ENCODE results near the gene TEAD4.

Gene TEAD4

DNA sequence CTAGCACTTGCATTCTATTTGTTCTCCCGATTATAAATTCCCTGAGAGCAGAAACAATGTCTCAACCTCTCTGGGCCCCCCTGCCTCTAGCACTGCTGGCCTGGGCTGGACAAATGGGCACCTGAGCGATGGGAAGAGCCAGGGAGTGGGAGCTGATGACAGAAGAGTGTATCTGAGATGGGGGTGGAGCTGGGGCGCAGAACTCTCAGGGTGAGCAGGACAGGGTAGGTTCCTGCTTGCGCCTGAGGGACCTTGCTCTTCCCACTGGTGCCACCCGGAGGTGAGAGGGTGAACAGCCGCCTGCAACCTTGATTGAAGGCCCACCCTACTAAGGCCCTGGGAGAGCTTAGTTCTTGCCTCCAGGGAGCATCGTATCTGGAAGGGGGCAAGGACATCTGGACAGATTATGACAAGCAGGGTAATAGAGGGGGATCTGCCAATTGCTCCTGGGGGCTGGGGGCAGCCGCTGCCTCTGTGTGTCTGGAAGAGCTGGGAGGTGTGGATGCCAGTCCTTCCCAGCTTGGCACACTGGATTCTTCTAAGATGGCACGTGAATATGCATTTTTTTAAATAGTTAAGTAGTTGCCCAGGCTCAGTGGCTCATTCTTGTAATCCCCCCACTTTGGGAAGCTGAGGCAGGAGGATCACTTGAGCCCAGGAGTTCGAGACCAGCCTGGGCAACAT is 75.0 kb downstream of the TEAD4 start:
- DNase-seq = peak; percentile 23 to 55

- no peak for DNase-seq
Observed at GRCh38 chr12:3035171-3035570, 76.0 kb downstream of the TEAD4 start.

GRCh38 chr12:3035815-3036702 is 76.9 kb downstream of the TEAD4 start:
- DNase-seq = no peak

GRCh38 chr12:3036901-3037600 is 77.9 kb downstream of the TEAD4 start:
- DNase-seq = no peak

DNA sequence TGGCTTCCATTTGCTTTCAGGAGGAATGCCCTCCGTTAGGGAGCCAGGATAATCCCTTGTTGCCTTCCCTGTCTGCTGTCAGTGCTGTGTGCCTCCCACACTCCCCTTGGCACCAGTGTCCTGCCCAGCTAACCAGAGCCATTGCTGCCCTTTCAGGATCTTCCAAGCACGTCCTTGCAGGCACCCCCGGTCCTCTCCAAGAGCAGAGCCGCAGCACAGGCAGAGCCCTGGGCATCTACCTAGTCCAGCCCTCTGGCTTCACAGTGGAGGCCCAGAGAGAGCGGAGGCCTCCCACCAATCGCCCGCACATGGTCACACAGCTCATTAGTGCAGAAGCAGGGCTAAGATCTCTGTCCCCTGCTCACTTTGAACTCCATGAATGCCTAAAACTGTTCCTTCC is 79.0 kb downstream of the TEAD4 start:
- no peak for DNase-seq

DNA sequence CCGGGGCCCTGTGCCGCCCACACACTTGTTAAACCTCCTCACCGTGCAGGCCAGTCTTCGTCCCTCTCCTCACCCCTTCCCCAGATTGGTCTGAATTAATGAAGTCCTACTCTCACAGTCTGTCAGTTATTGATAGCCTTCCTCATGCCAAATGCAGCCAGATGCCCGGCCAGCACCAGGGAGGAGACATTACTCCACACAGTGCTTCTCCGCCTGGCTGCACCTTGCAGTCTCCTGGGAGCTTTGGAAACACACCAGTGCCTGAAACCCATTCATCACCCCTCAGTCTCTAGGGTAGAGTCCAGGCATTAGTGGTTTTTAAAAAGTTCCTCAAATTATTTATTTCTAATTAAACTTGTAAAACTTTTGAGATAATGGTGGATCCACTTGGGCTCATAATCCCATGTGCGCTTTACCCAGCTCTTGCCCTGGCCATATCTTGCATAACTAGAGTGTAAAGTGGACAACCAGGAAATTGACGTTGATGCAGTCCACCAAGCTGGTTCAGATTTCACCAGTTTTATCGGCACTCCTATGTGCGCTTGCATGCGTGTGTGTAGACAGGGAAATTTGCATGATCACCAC is 79.8 kb downstream of the TEAD4 start:
- DNase-seq = no peak

DNA sequence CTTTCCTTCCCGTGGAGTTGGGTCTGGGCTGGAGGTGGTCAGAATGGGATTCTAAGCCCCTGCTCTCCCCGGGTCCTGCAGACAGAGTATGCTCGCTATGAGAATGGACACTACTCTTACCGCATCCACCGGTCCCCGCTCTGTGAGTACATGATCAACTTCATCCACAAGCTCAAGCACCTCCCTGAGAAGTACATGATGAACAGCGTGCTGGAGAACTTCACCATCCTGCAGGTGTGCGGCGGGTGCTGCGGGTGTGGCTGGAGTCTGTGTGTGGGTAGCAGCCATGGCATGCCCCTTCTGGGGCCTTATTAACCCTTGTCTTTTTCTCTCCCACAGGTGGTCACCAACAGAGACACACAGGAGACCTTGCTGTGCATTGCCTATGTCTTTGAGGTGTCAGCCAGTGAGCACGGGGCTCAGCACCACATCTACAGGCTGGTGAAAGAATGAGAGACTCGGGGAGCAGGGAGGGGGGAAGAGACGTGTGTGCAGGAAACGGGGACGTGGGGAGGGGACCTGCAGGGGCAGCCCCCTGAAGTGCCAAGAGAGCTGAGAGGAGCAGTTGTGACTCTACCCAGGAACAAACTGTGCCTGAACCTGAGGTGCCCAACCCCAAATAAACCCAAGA is 80.9 kb downstream of the TEAD4 start:
- DNase-seq = no peak

- no peak for DNase-seq
Observed at GRCh38 chr12:3040663-3041544, 81.7 kb downstream of the TEAD4 start.

DNA sequence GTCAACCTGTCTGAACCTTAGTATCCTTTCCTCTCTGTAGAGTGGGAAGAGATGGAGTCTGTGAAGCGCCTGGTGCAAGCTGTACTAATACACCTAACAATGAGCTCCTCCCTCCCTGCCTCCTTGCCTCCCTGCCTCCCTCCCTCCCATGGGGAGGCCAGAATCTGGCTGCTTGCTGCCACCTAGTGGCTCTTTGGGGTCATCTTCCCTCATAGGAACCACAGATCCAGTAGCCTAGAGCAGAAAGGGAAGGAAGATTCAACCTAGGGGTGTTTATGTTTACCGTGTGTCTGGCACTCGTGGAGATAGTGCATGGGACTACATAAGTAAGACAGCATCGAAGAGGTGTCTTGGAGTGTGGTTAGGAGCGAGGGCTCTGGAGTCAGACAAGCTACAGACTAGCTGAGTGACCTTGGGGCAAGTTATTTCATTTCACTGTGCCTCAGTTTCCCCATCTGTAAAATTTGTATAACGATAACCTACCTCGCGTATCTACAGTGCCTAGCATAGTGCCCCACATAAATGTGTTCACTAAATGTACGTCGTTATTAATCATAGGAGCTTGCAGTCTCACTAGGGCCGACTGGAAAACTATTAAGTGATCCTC is 82.5 kb downstream of the TEAD4 start:
- peak; percentile 58 to 88 for DNase-seq

- DNase-seq = no peak
Observed at GRCh38 chr12:3042394-3042793, 83.2 kb downstream of the TEAD4 start.

DNA sequence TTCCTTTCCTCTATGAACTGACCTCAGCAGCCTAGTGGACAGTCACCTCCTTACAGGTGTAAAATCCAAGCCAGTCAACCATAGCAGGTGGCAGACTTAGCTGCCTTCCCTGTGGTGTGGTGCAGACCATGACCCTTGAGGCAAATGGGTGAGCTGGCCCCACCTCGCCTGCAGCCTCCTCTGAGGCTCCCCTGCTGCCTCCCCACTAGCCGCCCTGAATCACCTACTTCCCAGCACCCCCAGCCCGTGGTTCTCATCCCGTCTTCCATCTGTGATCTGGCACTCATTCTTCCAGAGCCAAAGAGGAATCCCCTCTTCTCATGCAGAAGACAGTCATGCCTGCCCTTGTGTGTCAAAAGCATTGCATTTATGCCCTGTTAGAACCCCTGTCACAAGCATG is 83.6 kb downstream of the TEAD4 start:
- DNase-seq = no peak

DNA sequence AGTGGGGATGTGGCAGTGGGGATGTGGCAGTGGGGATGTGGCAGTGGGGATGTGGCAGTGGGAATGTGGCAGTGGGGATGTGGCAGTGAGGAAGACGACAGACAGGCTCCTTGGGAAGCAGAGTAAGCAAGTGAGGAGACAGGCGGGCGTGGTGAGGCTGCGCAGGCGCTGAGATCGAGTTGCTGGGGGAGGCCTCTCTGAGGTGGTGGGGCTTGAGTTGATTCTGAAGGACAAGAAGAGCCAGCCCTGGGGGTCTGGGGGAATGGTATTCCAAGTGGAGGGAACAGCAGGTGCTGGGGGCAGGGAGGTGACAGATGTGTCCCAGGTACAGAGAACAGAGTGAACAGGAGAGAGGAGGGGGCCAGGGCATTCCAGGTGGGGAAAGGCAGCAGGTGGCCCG is 84.2 kb downstream of the TEAD4 start:
- no peak for DNase-seq

DNA sequence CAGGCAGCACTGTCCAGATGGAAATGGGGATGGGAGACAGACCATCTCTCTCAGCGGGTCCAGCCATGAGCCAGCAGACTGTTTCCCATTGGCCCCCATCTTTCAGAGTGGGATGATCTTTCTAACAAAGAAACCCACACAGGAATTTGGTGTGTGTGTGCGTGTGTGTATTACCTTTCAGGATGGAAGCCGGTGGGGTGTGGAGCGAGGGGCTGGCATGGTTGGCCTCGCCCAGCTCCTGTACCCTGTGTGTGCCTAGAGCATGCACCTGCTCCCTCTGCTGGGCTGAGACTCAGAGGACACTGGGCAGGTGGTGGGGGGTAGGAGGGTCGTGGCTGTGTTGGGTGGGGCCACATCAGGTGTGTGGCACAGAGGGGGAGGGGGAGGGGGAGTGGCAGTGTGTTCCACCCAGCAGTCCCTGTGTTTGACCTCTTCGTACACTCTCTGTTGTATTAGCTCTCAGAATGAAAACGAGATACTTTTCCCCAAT is 85.0 kb downstream of the TEAD4 start:
- no peak for DNase-seq

GRCh38 chr12:3045494-3045893 is 86.3 kb downstream of the TEAD4 start:
- no peak for DNase-seq

DNA sequence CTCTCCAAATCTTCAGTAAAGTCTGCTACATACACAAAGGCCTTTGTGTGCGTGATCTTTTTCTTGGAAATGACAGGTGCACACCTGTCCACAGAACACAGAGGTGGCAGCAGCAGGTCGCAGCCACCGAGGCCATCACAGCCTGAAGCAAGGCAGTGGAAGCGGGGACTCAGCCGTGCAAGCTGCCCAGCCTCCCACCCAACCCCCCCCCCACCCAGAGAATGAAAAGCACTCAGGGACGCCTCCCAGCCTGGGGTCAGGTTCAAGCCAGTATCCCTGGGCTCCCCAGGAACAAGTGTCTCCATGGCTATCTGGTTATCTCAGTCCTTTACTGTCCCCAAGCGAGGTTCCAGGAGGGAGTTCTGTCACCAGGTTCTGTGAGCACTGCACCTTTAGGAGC is 86.8 kb downstream of the TEAD4 start:
- no peak for DNase-seq

DNA sequence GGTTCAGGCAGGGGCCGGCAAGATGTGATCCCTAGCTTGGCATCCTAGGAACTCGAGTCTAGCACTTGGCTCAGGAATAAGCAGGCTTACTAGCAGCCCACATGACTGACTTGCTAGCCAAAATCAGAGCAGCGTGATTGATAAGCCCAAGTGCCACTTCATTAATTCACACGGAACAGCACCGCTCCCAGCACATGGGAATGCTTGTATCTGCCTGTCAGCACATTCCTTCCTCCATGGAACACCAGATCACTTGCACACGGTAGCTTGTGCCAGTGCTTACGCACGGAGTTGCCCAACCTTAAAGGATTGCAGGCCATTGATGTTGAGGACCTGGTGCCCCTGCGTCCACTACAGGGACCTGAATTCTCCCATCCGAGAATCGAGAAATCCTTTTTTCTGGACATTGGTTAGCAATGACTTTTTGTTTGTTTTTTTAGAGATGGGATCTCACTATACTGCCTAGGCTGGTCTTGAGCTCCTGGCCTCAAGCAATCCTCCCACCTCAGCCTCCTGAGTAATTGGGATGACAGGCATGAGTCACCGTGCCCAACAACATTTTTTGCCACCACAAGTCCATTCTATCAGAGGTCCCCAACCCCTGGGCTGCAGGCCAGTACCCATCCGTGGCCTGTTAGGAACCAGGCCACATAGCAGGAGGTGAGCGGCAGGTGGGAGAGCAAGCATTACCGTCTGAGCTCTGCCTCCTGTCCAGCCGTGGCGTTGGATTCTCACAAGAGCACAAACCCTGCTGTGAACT is 87.4 kb downstream of the TEAD4 start:
- no peak for DNase-seq

DNA sequence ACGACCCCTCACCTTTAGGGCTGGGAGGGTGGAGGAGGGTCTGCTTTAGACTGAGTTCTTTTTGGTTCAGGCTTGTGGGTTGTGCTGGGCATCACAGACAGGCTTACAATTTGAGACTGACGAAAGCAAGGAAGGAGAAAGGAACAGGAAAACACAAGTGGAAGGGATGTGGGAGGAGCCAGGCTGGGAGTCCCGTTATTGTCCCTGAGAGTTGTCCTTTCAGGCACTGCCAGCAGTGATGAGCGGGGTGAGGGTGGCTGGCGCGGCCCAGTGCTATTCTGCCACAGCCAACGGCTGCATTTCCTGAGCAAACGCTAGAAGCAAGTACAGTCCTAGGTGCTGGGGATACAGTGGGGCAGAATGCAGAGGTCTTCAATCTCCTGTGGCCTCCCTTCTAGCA is 88.8 kb downstream of the TEAD4 start:
- no peak for DNase-seq

GRCh38 chr12:3048540-3048939 is 89.3 kb downstream of the TEAD4 start:
- no peak for DNase-seq

DNA sequence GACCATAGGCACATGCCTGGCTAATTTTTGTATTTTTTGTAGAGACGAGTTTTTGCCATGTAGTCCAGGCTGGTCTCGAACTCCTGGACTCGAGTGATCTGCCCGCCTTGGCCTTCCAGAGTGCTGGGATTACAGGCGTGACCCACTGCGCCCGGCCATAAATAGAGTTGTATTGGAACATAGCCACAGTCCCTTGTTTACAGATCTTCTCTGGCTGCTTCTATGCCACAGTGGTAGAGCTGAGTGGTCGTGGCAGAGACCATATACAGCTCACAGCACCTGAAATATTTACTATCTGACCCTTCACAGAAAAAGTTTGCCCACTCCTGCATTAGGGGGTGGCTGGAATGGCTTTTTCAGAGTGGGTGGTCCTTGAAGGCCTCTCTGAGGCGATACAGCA is 90.0 kb downstream of the TEAD4 start:
- no peak for DNase-seq

DNA sequence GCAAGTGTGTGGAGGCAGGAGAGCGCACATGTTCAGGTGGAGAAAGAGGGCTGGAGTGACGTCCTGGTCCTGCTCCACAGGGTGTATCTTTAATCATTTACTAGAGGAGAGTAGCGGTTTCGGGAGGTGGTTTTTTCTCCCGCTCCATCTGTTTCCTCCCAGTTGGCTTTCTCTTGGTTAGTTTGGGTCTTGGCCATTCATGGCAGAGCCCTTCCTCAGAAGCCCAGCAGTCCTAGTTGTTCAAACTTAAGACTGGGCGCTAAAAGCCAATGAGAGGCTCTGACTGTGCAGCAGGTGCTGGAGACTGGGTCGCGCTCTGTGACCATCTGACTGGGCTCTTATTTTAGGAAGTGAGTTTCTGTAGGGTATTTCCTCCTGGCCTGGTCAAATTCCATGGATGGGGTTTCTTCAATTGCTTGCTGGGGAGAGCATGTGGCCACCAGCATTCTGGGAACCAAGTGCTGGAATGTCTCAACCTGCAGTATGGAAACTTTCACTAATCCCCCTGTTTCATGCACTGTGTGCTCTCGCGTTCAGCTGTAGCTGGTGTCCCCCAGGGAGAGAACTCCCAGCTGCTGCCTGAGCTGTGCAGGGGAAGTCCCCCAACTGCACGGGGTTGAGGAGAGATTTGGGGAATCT is 90.5 kb downstream of the TEAD4 start:
- DNase-seq = peak; percentile 1 to 39
